ENCODE measurements around the gene MYCL.
A peak's percentile ranks its signal among the peaks of the same experiment; 100 is the strongest.

MYCL gene

GRCh38 chr1:39852214-39852791 is 49.4 kb downstream of the MYCL start:
- no peak for DNase-seq

GRCh38 chr1:39850606-39851216 is 51.0 kb downstream of the MYCL start:
- no peak for DNase-seq

- no peak for DNase-seq
Measured at GRCh38 chr1:39849203-39849602, 52.5 kb downstream of the MYCL start.

- no peak for DNase-seq
Measured at GRCh38 chr1:39847940-39848339, 53.8 kb downstream of the MYCL start.

GRCh38 chr1:39846796-39847195 is 54.9 kb downstream of the MYCL start:
- no peak for DNase-seq

- peak; percentile 97 for DNase-seq
Measured at GRCh38 chr1:39845569-39846566, 55.8 kb downstream of the MYCL start.
